Bronchial epithelial cell (primary cell): ENCODE data around the gene KCNAB1. TPM values are rescaled to one million over a fixed set of nuclear protein-coding genes. Genes with fewer than 3 reads are reported as not detected.

Experiments
- DNase-seq: peaks from one replicate; pipeline ENCODE4 v3.0.0-alpha.2; 2010; ENCODE audit warnings: low read depth
- FAIRE-seq: peaks from 2 replicates; lab custom pipeline; 2011; peaks lifted over from hg19 to GRCh38; lab: Jason Lieb, UNC
- H3K27me3 ChIP-seq: 2 replicates; pipeline ENCODE4 v1.5.1; 2011; ENCODE audit warnings: low read length; ENCODE audit not compliant: control insufficient read depth, insufficient read depth
- H3K36me3 ChIP-seq: 2 replicates; pipeline ENCODE4 v1.5.1; 2011; ENCODE audit warnings: low read length; ENCODE audit not compliant: control insufficient read depth, insufficient read depth
- H3K4me3 ChIP-seq: 2 replicates; pipeline ENCODE4 v1.5.1; 2011; ENCODE audit warnings: mild to moderate bottlenecking, low read depth, low read length, control low read depth
- total RNA-seq: library from RNA; depleted of rRNA; stranded (reverse); fragments of >200 nt; gene quantifications from 2 replicates; pipeline ENCODE4 v1.2.1, GENCODE V29; 2014
- TF ChIP-seq, protein P1 (sequence below): IDR thresholded peaks from 2 replicates; pipeline ENCODE4 v1.5.1; 2011; ENCODE audit warnings: mild to moderate bottlenecking, moderate library complexity, low read length, control low read depth, inconsistent platforms; ENCODE audit not compliant: insufficient read depth, severe bottlenecking

The KCNAB1 gene
- total RNA-seq, 1 donor from 2014 or later: 0.26 TPM

DNA sequence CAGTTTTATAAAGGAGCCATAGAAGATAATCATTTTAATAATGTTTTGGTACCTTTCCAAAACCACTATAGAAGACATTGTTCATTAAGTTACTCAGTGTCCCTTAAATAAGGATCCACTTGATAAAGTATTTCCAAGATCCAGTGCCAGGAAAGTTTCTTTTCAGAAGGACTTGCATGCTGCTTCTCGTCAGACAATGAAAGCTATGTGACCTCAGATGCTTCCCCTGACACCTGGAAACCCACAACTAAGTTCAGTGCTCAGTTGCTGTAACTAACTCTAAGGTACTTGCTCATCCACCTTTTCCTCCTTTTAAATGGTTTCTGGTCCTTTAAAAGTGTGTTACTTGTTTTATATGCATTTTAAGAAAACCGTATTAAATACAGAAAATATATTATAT lies 427.3 kb downstream of the KCNAB1 start:
- Histone ChIP-seq H3K36me3 (peaks cover 17% of the 10 kb centered on the region), H3K27me3 (no peaks in the 10 kb centered on the region), H3K4me3 (no peak overlapping the region)
- TF ChIP-seq, protein P1, sequence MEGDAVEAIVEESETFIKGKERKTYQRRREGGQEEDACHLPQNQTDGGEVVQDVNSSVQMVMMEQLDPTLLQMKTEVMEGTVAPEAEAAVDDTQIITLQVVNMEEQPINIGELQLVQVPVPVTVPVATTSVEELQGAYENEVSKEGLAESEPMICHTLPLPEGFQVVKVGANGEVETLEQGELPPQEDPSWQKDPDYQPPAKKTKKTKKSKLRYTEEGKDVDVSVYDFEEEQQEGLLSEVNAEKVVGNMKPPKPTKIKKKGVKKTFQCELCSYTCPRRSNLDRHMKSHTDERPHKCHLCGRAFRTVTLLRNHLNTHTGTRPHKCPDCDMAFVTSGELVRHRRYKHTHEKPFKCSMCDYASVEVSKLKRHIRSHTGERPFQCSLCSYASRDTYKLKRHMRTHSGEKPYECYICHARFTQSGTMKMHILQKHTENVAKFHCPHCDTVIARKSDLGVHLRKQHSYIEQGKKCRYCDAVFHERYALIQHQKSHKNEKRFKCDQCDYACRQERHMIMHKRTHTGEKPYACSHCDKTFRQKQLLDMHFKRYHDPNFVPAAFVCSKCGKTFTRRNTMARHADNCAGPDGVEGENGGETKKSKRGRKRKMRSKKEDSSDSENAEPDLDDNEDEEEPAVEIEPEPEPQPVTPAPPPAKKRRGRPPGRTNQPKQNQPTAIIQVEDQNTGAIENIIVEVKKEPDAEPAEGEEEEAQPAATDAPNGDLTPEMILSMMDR: no peak
- DNase-seq (peak; percentile 58), FAIRE-seq (no peak)

DNA sequence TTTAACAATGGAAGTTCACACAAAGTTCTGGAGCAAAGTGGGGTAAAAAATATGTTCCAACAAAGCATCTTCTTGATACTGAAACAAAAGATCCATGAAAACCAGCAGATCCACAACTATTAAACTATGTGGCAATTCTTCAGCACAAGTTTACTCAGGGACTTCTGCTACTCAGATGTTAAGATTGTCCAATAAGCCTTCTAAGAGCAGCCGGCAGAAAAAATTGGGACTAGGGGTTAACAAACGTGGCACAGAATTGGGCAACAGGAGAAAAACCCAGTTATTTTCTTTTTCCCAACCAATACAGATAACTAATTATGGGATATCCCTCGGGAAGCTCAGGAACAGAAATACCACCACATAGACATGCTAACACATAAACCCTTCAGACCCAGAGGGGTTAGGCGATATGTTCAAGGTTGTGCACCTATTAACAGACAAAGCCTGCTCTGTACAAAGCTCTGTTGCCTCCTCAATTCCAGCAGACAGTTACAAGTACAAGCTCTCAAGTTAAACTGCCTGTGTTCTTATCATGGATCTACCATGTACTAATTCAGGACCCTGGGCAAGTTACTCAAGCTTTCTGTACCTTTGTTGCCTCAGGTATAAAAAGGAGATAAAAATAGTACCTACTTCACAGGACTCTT lies 427.8 kb downstream of the KCNAB1 start:
- FAIRE-seq (no peak), DNase-seq (no peak)
- H3K4me3 ChIP-seq: no peak overlapping the region
- H3K36me3 ChIP-seq: peaks cover 18% of the 10 kb centered on the region
- TF ChIP-seq, protein P1: no peak
- H3K27me3 ChIP-seq: no peaks in the 10 kb centered on the region

DNA sequence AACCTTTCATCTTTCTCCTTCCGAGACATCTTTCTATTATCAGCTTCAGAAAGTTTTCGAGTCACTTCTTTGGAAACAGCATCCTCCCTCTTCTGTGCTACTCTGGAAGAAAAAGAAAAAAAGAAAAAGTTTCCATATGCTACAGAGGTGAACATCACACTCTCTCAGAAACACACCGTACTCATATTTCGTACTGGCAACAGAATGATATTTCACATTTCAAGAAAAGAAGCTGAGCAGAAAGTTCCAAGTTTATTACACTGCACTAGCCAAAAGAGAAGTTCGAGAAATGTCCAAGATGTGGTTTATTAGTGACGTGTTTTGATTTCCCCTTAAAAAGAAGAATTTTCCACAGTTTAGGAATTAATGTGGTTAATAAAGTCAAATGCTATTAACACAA lies 428.5 kb downstream of the KCNAB1 start:
- H3K4me3 ChIP-seq: no peak overlapping the region
- DNase-seq (no peak), FAIRE-seq (no peak)
- H3K27me3 ChIP-seq: no peaks in the 10 kb centered on the region
- H3K36me3 ChIP-seq: peaks cover 17% of the 10 kb centered on the region
- TF ChIP-seq, protein P1: no peak

DNA sequence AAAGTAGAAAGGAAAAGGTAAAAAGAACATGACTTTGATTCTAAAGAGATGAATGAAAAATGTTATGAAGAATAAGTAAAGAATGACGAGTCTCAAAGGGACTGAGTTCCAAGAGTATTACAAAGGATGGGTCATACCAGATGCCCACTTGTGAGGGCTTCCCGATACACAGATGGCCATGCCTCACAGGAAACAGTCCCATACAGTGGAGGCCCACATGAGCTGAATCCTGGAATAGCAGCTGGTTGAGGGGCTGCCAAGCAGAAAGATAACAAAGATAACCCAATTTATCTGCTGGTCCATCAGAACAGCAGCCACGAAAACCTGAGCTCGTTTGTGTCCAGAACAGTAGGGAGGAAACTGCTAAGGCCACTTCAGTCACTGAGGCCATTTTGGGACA lies 430.9 kb downstream of the KCNAB1 start:
- TF ChIP-seq, protein P1: no peak

DNA sequence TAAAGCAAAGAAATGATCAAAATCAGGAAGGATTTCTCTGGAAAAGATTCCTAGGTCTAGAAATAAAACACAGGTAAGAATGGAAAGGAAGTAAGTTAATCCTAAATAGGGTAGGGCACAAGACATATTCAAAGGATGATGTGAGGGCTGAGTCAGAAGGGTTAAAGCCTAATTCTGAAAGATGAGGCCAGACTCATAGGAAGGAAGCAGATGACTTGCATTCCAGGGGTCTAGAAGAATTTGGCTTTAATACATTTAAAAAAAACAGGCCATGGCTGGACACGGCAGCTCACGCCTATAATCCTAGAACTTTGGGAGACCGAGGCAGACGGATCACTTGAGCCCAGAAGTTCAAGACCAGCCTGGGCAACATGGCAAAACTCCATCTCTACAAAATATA lies 431.4 kb downstream of the KCNAB1 start:
- peaks cover 15% of the 10 kb centered on the region for H3K36me3 ChIP-seq
- no peak overlapping the region for H3K4me3 ChIP-seq
- H3K27me3 ChIP-seq: no peaks in the 10 kb centered on the region
- DNase-seq: peak; percentile 82
- TF ChIP-seq, protein P1: no peak
- FAIRE-seq: no peak

More for the DNA sequence above, 430.9 kb downstream of the KCNAB1 start:
- Histone ChIP-seq H3K4me3 (no peak overlapping the region), H3K27me3 (no peaks in the 10 kb centered on the region), H3K36me3 (peaks cover 15% of the 10 kb centered on the region)
- DNase-seq (no peak), FAIRE-seq (no peak)

DNA sequence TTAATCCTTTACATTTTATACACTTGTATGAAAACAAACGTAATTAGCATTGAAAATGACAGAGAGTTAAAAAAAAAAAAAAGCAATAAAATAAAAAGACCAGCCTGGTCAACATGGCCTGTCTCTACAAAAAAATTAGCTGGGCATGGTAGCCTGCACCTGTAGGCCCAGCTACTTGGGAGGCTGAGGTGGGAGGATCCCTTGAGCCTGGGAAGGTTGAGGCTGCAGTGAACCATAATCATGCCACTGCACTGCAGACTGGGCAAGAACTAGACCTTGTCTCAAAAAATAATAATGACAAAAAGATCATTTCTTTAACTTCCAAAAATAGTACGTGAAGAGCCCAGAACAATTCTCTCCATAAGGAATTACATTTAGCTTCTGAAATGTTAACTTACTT lies 432.6 kb downstream of the KCNAB1 start:
- TF ChIP-seq, protein P1: no peak
- peaks cover 11% of the 10 kb centered on the region for H3K36me3 ChIP-seq
- DNase-seq (no peak), FAIRE-seq (no peak)
- no peak overlapping the region for H3K4me3 ChIP-seq
- no peaks in the 10 kb centered on the region for H3K27me3 ChIP-seq
